ENCODE results near the gene VEGFC. TPM values are rescaled to one million over a fixed set of nuclear protein-coding genes. Genes with fewer than 3 reads are reported as not detected.

The VEGFC gene
- total RNA-seq, 1 donor from 2014 or later = 1.6 TPM

- TF ChIP-seq EZH2phosphoT487 (IDR thresholded peaks at IDR 0.05) (no peak), CTCF (IDR thresholded peaks at IDR 0.05) (no peak), EZH2 (IDR thresholded peaks at IDR 0.05) (no peak)
- no peaks in the 10 kb centered on the region for H3K9me3 Mint-ChIP-seq
These were observed 5.8 kb upstream of the VEGFC start for GRCh38 chr4:176798540-176798939.

GRCh38 chr4:176795441-176795840 lies 2.7 kb upstream of the VEGFC start:
- Histone ChIP-seq H3K36me3 (no peaks in the 10 kb centered on the region), H3K4me2 (no peak overlapping the region)
- H3K9me3 Mint-ChIP-seq = no peaks in the 10 kb centered on the region

More at GRCh38 chr4:176798540-176798939, 5.8 kb upstream of the VEGFC start:
- Histone ChIP-seq H3K4me2 (no peak overlapping the region), H3K27ac (no peak overlapping the region), H3K4me3 (no peak overlapping the region), H3K9me3 (ENCODE audit: low read depth) (no peaks in the 10 kb centered on the region), H3K9ac (no peak overlapping the region), H4K20me1 (ENCODE audit: low read depth) (no peaks in the 10 kb centered on the region), H3K4me1 (no peaks in the 10 kb centered on the region), H3F3A (ENCODE audit: low read depth) (peaks cover 5% of the 10 kb centered on the region), H3K36me3 (no peaks in the 10 kb centered on the region), H3K27me3 (peaks cover 11% of the 10 kb centered on the region), H2AFZ (replicated peaks) (no peak overlapping the region), H3K79me2 (ENCODE audit: low read depth) (no peaks in the 10 kb centered on the region)
- H3K4me1 Mint-ChIP-seq = no peaks in the 10 kb centered on the region
- no peaks in the 10 kb centered on the region for H3K27me3 Mint-ChIP-seq (ENCODE audit: insufficient read depth, low read depth)
- no peak overlapping the region for H3K4me3 Mint-ChIP-seq
- no peak overlapping the region for H3K27ac Mint-ChIP-seq
- H3K36me3 Mint-ChIP-seq = no peaks in the 10 kb centered on the region
- no peak for DNase-seq (ENCODE audit: low spot score)

GRCh38 chr4:176794651-176795050 lies 1.9 kb upstream of the VEGFC start:
- H3K79me2 ChIP-seq (ENCODE audit: low read depth) = no peaks in the 10 kb centered on the region
- H3K4me2 ChIP-seq = no peak overlapping the region
- Mint-ChIP-seq H3K9me3 (no peaks in the 10 kb centered on the region), H3K36me3 (no peaks in the 10 kb centered on the region), H3K4me1 (peaks cover 17% of the 10 kb centered on the region), H3K27ac (no peak overlapping the region), H3K4me3 (no peak overlapping the region), H3K27me3 (ENCODE audit: insufficient read depth, low read depth) (peaks cover 9% of the 10 kb centered on the region)
- peaks cover 12% of the 10 kb centered on the region for H3F3A ChIP-seq (ENCODE audit: low read depth)
- no peaks in the 10 kb centered on the region for H4K20me1 ChIP-seq (ENCODE audit: low read depth)
- TF ChIP-seq EZH2 (IDR thresholded peaks at IDR 0.05) (no peak), EZH2phosphoT487 (IDR thresholded peaks at IDR 0.05) (no peak)
- H3K4me1 ChIP-seq = no peaks in the 10 kb centered on the region
- H3K4me3 ChIP-seq = no peak overlapping the region
- H3K27ac ChIP-seq = no peak overlapping the region
- H2AFZ ChIP-seq (replicated peaks) = no peak overlapping the region
- no peak for DNase-seq (ENCODE audit: low spot score)
- H3K27me3 ChIP-seq = peaks cover 45% of the 10 kb centered on the region
- H3K9ac ChIP-seq = no peak overlapping the region
- no peaks in the 10 kb centered on the region for H3K9me3 ChIP-seq (ENCODE audit: low read depth)
- H3K36me3 ChIP-seq = no peaks in the 10 kb centered on the region

More at GRCh38 chr4:176795441-176795840, 2.7 kb upstream of the VEGFC start:
- Mint-ChIP-seq H3K27ac (no peak overlapping the region), H3K4me3 (no peak overlapping the region), H3K36me3 (no peaks in the 10 kb centered on the region), H3K27me3 (ENCODE audit: insufficient read depth, low read depth) (peaks cover 9% of the 10 kb centered on the region), H3K4me1 (peaks cover 12% of the 10 kb centered on the region)
- no peak overlapping the region for H3K9ac ChIP-seq
- no peaks in the 10 kb centered on the region for H3K9me3 ChIP-seq (ENCODE audit: low read depth)
- TF ChIP-seq CTCF (IDR thresholded peaks at IDR 0.05) (no peak), EZH2phosphoT487 (IDR thresholded peaks at IDR 0.05) (no peak), EZH2 (IDR thresholded peaks at IDR 0.05) (no peak)
- no peak overlapping the region for H3K4me3 ChIP-seq
- H4K20me1 ChIP-seq (ENCODE audit: low read depth) = no peaks in the 10 kb centered on the region
- H3K79me2 ChIP-seq (ENCODE audit: low read depth) = no peaks in the 10 kb centered on the region
- no peaks in the 10 kb centered on the region for H3K4me1 ChIP-seq
- H3F3A ChIP-seq (ENCODE audit: low read depth) = peaks cover 12% of the 10 kb centered on the region
- DNase-seq (ENCODE audit: low spot score) = no peak
- no peak overlapping the region for H2AFZ ChIP-seq (replicated peaks)
- peaks cover 40% of the 10 kb centered on the region for H3K27me3 ChIP-seq
- H3K27ac ChIP-seq = no peak overlapping the region

- Histone ChIP-seq H4K20me1 (ENCODE audit: low read depth) (no peaks in the 10 kb centered on the region), H3K27ac (no peak overlapping the region), H3K79me2 (ENCODE audit: low read depth) (no peaks in the 10 kb centered on the region), H3K36me3 (no peaks in the 10 kb centered on the region), H3K9me3 (ENCODE audit: low read depth) (no peaks in the 10 kb centered on the region), H3K4me3 (no peak overlapping the region), H3K9ac (no peak overlapping the region), H3K4me1 (no peaks in the 10 kb centered on the region), H2AFZ (replicated peaks) (no peak overlapping the region), H3K4me2 (no peak overlapping the region), H3F3A (ENCODE audit: low read depth) (peaks cover 12% of the 10 kb centered on the region), H3K27me3 (peaks cover 45% of the 10 kb centered on the region)
- no peak overlapping the region for H3K27ac Mint-ChIP-seq
- peaks cover 11% of the 10 kb centered on the region for H3K27me3 Mint-ChIP-seq (ENCODE audit: insufficient read depth, low read depth)
- peak overlapping the region; percentile 89 for H3K4me3 Mint-ChIP-seq
- no peak for DNase-seq (ENCODE audit: low spot score)
- H3K9me3 Mint-ChIP-seq = no peaks in the 10 kb centered on the region
- H3K4me1 Mint-ChIP-seq = peaks cover 20% of the 10 kb centered on the region
- H3K36me3 Mint-ChIP-seq = no peaks in the 10 kb centered on the region
- TF ChIP-seq EZH2 (IDR thresholded peaks at IDR 0.05) (no peak), EZH2phosphoT487 (IDR thresholded peaks at IDR 0.05) (no peak), CTCF (IDR thresholded peaks at IDR 0.05) (no peak)
These were observed 1.4 kb upstream of the VEGFC start for GRCh38 chr4:176794151-176794550.

All from neural progenitor cell (in vitro differentiated cells).